ENCODE data around the gene BAIAP2. TPM values are rescaled to one million over a fixed set of nuclear protein-coding genes. Genes with fewer than 3 reads are reported as not detected.
A peak's percentile ranks its signal among the peaks of the same experiment; 100 is the strongest.

The BAIAP2 gene
- total and polyA plus RNA-seq, 2 of the 13 experiments (the other 11 are each of a cell fraction or from before 2014, with no cell fraction given) = 22.5 to 24.0 TPM

DNA sequence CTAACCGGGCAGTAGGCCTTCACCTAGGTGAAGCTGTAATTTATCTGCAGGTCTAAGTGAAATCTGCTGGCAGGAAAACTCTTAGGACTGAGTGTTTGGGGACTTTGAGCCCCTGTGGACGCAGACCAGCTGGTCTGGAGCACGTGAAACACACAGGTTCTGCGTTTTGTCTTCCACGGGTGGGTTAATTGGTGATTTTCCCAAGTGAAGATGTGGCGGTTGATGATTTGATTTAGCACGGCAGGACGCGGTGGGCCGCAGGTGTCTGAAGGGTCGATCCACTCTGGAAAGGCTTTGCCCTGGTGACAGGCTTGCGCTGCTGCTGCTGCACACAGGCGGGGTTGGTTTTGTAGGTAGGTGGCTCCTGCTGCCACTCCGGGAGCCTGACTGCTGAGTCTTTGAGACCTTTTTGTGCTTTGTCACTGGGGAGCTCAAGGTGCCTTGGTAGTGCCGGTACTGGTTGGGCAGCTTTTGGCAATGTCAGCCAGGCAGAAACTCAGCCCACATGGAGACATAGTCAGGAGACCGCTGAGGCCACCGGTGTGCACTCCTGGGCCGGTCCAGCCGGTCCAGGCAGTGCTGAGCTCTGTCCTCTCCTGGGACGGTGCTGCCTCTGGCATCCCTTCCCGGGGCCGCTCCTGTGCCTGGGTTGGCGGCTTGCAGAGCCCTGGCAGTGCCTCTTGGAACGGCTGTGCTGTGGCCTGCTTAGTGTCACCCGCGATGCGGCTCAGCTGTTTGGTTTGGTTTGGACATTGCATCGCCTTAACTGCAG lies 2.3 kb downstream of the BAIAP2 start (continued):
- TF ChIP-seq ZMYM3 (CRISPR knock-in tag; IDR thresholded peaks at IDR 0.05) = no peak
- TF ChIP-seq ZNF503 (CRISPR knock-in tag; IDR thresholded peaks at IDR 0.05) = no peak
- no peak for TF ChIP-seq ZBTB40 (IDR thresholded peaks at IDR 0.05)
- TF ChIP-seq ZBTB40 (CRISPR knock-in tag; IDR thresholded peaks at IDR 0.05) = no peak
- TF ChIP-seq FIP1L1 (IDR thresholded peaks at IDR 0.05; ENCODE audit: borderline replicate concordance, insufficient read depth, low read depth, low read length) = no peak
- 0 out of 2 replicates have a peak, but pooled peaks have one; percentile 57 for TF ChIP-seq ZNF260 (CRISPR knock-in tag; IDR thresholded peaks at IDR 0.05; ENCODE audit: borderline replicate concordance, low read depth)
- TF ChIP-seq ZNF766 (CRISPR knock-in tag; IDR thresholded peaks at IDR 0.05; ENCODE audit: borderline replicate concordance) = no peak
- TF ChIP-seq, protein P1, sequence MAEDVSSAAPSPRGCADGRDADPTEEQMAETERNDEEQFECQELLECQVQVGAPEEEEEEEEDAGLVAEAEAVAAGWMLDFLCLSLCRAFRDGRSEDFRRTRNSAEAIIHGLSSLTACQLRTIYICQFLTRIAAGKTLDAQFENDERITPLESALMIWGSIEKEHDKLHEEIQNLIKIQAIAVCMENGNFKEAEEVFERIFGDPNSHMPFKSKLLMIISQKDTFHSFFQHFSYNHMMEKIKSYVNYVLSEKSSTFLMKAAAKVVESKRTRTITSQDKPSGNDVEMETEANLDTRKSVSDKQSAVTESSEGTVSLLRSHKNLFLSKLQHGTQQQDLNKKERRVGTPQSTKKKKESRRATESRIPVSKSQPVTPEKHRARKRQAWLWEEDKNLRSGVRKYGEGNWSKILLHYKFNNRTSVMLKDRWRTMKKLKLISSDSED (CRISPR knock-in tag; IDR thresholded peaks at IDR 0.05) = no peak
- TF ChIP-seq HOXA9 (CRISPR knock-in tag; IDR thresholded peaks at IDR 0.05; ENCODE audit: borderline replicate concordance) = 0 out of 2 replicates have a peak, but pooled peaks have one; percentile 38
- no peak for TF ChIP-seq ZBTB39 (CRISPR knock-in tag; IDR thresholded peaks at IDR 0.05)
- TF ChIP-seq TMF1 (CRISPR knock-in tag; IDR thresholded peaks at IDR 0.05; ENCODE audit: low read depth) = no peak
- TF ChIP-seq CHCHD3 (CRISPR knock-in tag; IDR thresholded peaks at IDR 0.05) = no peak
